Measurements from ENCODE around the gene HAAO.

Gene HAAO

GRCh38 chr2:42775810-42776209, 16.6 kb downstream of the HAAO start:
- peaks cover 14% of the 10 kb centered on the region for H3K4me1 ChIP-seq (ENCODE audit: control insufficient read depth, low read length)
- H3K4me3 ChIP-seq (ENCODE audit: low read length), result no peak overlapping the region
- H3F3A ChIP-seq (ENCODE audit: control insufficient read depth, insufficient read depth), result 0 out of 2 replicates have a peak, but pooled peaks cover 4% of the 10 kb centered on the region
- no peaks in the 10 kb centered on the region for H3K9me2 ChIP-seq (replicated peaks; ENCODE audit: control insufficient read depth, low read length)
- peak overlapping the region; percentile 12; the same call in 1 of the 2 replicates for H3K27ac ChIP-seq (ENCODE audit: low read depth, low read length)
- peak overlapping the region; percentile 39; the same call in 1 of the 2 replicates for H3K4me2 ChIP-seq (ENCODE audit: low read length)
- H4K20me1 ChIP-seq (ENCODE audit: control insufficient read depth, insufficient read depth, low read depth, low read length), result no peaks in the 10 kb centered on the region
- no peaks in the 10 kb centered on the region for H3K27me3 ChIP-seq (ENCODE audit: control insufficient read depth, low read length)
- no peak for TF ChIP-seq CTCF (IDR thresholded peaks at IDR 0.05; ENCODE audit: low read depth, low read length, poor library complexity, severe bottlenecking)
- no peak for TF ChIP-seq EZH2phosphoT487 (IDR thresholded peaks at IDR 0.05; ENCODE audit: borderline replicate concordance, low read length)
- H3K36me3 ChIP-seq (ENCODE audit: control insufficient read depth, low read length), result no peaks in the 10 kb centered on the region
- no peaks in the 10 kb centered on the region for H3K79me2 ChIP-seq (ENCODE audit: control insufficient read depth, low read length)
- peaks cover 8% of the 10 kb centered on the region for H3K9me3 ChIP-seq (ENCODE audit: control insufficient read depth, insufficient read depth, low read length)

- Histone ChIP-seq H3K4me2 (ENCODE audit: low read length) (peak overlapping the region; percentile 39; the same call in 1 of the 2 replicates), H3K27ac (ENCODE audit: low read depth, low read length) (peak overlapping the region; percentile 12; the same call in 1 of the 2 replicates), H3K27me3 (ENCODE audit: control insufficient read depth, low read length) (no peaks in the 10 kb centered on the region), H3K36me3 (ENCODE audit: control insufficient read depth, low read length) (no peaks in the 10 kb centered on the region), H3K4me3 (ENCODE audit: low read length) (no peak overlapping the region), H3K9me2 (replicated peaks; ENCODE audit: control insufficient read depth, low read length) (no peaks in the 10 kb centered on the region), H3K4me1 (ENCODE audit: control insufficient read depth, low read length) (peaks cover 17% of the 10 kb centered on the region), H3K79me2 (ENCODE audit: control insufficient read depth, low read length) (no peaks in the 10 kb centered on the region), H3K9me3 (ENCODE audit: control insufficient read depth, insufficient read depth, low read length) (peaks cover 8% of the 10 kb centered on the region), H3F3A (ENCODE audit: control insufficient read depth, insufficient read depth) (0 out of 2 replicates have a peak, but pooled peaks cover 4% of the 10 kb centered on the region), H4K20me1 (ENCODE audit: control insufficient read depth, insufficient read depth, low read depth, low read length) (no peaks in the 10 kb centered on the region)
- TF ChIP-seq CTCF (IDR thresholded peaks at IDR 0.05; ENCODE audit: low read depth, low read length, poor library complexity, severe bottlenecking), result no peak
- no peak for TF ChIP-seq EZH2phosphoT487 (IDR thresholded peaks at IDR 0.05; ENCODE audit: borderline replicate concordance, low read length)
Observed at GRCh38 chr2:42775186-42775585, 17.2 kb downstream of the HAAO start.

GRCh38 chr2:42771546-42772153, 20.7 kb downstream of the HAAO start:
- Histone ChIP-seq H3K9me2 (replicated peaks; ENCODE audit: control insufficient read depth, low read length) (no peaks in the 10 kb centered on the region), H3F3A (ENCODE audit: control insufficient read depth, insufficient read depth) (0 out of 2 replicates have a peak, but pooled peaks cover 4% of the 10 kb centered on the region), H3K36me3 (ENCODE audit: control insufficient read depth, low read length) (no peaks in the 10 kb centered on the region), H3K27ac (ENCODE audit: low read depth, low read length) (no peak overlapping the region), H3K4me2 (ENCODE audit: low read length) (no peak overlapping the region), H4K20me1 (ENCODE audit: control insufficient read depth, insufficient read depth, low read depth, low read length) (no peaks in the 10 kb centered on the region), H3K27me3 (ENCODE audit: control insufficient read depth, low read length) (no peaks in the 10 kb centered on the region), H3K9me3 (ENCODE audit: control insufficient read depth, insufficient read depth, low read length) (no peaks in the 10 kb centered on the region), H3K4me1 (ENCODE audit: control insufficient read depth, low read length) (peaks cover 17% of the 10 kb centered on the region), H3K4me3 (ENCODE audit: low read length) (no peak overlapping the region), H3K79me2 (ENCODE audit: control insufficient read depth, low read length) (no peaks in the 10 kb centered on the region)
- TF ChIP-seq CTCF (IDR thresholded peaks at IDR 0.05; ENCODE audit: low read depth, low read length, poor library complexity, severe bottlenecking), result no peak
- TF ChIP-seq EZH2phosphoT487 (IDR thresholded peaks at IDR 0.05; ENCODE audit: borderline replicate concordance, low read length), result no peak
